Thyroid gland (tissue), 4 donors: ENCODE data around the gene GAR1. TPM values are rescaled to one million over a fixed set of nuclear protein-coding genes. Genes with fewer than 3 reads are reported as not detected.
"Not testable (repeated sequence)": the region's sequence is repeated elsewhere in the genome, so short reads cannot be mapped to it uniquely, and the experiment has no call there.

Experiments
- DNase-seq, 2 donors: peaks; one replicate each; pipeline ENCODE4 v3.0.0-alpha.2; 2019
- H3K27ac ChIP-seq, 3 donors: fragments of 200-600 bp; sonication (generic); 1 replicate in 2 of 3; 2 replicates in 1 of 3; pipeline ENCODE4 v1.5.1; 2016 to 2019; ENCODE audit warnings: mild to moderate bottlenecking in 1 of 3, moderate library complexity in 1 of 3
- H3K27me3 ChIP-seq: fragments of 200-600 bp; sonication (generic); one replicate; pipeline ENCODE4 v1.5.1; 2019
- H3K36me3 ChIP-seq, 2 donors: fragments of 200-600 bp; sonication (generic); one replicate each; pipeline ENCODE4 v1.5.1; 2016 to 2019
- H3K4me1 ChIP-seq, 2 donors: fragments of 200-600 bp; sonication (generic); one replicate each; pipeline ENCODE4 v1.5.1; 2017 to 2019
- H3K4me3 ChIP-seq, 3 donors: fragments of 200-600 bp; sonication (generic); replicated peaks in 1 of 3; 1 replicate in 2 of 3; 2 replicates in 1 of 3; pipeline ENCODE4 v1.5.1; 2016; ENCODE audit warnings: mild to moderate bottlenecking in 1 of 3
- H3K9me3 ChIP-seq: fragments of 200-600 bp; sonication (generic); one replicate; pipeline ENCODE4 v1.5.1; 2017
- POLR2A ChIP-seq, 2 donors: fragments of 450-650 bp; IDR thresholded peaks; one replicate each; pipeline ENCODE4 v1.6.1; 2017; ENCODE audit warnings: antibody characterized with exemption in 2 of 2, mild to moderate bottlenecking in 2 of 2, moderate library complexity in 1 of 2
- WGBS, 2 donors: methylation state at CpG; one replicate each; pipeline ENCODE4 v1.1.5; 2017; 5-methylcytosine and 5-hydroxymethylcytosine counted together
- intact Hi-C: fragments of 100-400 bp; cut with DNase I; formaldehyde crosslinking; loops from one replicate; pipeline ENCODE4 v1.15.1; 2023
- total RNA-seq, 4 donors: library from RNA; depleted of rRNA; stranded (reverse); fragments of >200 nt; gene quantifications; one replicate each; pipeline ENCODE4 v1.2.3, GENCODE V29; 2016
- TF ChIP-seq, protein P1 (sequence below), 6 experiments: fragments of 200-600 bp in 3 of 6; fragments of 450-650 bp in 3 of 6; sonication (generic) in 3 of 6; IDR thresholded peaks; one replicate each; pipeline ENCODE4 v1.5.1; 2016 to 2019; ENCODE audit warnings: antibody characterized with exemption in 6 of 6, mild to moderate bottlenecking in 2 of 6, inconsistent platforms in 1 of 6, moderate library complexity in 1 of 6

The GAR1 gene
- total RNA-seq, result 1 to 10 TPM; 1.8 to 7.8 (median 5.1) TPM

DNA sequence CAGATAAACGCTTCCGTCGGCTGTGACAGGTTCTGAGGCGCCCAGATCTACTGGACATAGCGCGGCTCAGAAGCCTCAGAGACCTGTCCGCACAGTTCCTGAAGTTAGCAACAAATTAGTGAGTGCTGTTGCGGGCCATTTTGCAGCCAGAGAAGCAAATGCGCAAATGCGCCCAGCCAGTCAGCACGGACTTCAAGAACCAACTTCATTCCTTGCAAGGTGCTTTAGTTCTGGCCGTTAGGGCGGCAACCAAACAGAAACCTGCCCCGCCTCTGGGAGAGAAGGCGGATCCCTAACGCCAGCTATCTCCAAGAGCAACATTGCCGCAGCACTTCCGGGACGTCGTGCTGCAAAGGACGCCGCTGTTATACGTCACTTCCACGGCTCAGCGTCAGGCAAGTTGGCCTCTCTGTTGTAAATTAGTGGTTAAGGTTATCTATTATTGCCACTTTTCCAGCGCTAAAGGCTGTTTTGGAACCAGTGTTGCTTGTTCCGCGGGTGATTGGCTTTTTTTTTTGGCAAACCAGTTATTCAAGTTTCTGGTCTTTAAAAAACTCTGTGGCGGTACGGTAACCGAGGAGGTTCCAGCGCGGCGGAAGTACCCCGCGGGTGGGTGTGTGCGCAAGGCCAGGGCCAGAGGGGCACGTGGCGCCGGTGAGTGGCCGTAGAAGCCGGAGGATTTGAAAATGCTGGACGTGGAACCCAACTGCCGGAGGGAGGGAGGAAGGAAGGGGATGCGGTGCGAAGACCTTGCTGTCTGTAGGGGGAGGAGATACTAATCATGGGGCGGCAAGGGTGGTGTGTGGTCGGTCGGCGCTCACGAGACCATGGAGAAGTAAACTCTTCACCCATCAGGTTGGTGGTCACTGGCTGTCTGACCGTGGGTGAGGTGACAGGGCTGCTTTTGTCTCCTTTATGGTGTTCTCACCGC is at the start of gene GAR1:
GAR1 (plus strand) TSS at position 612 of the 931 bp plus-strand sequence. CDS start 403 bp downstream, outside the sequence.
- Histone ChIP-seq H3K27me3 (no peaks in the 10 kb centered on the region), H3K4me3 (peak within 1 kb of the TSS; percentile 11 to 80 (median 76)), H3K36me3 (no peaks in the 10 kb centered on the region), H3K4me1 (peaks cover 11 to 18% of the 10 kb centered on the region in 2 donors), H3K9me3 (no peaks in the 10 kb centered on the region), H3K27ac (peak within 1 kb of the TSS; percentile 71 to 91 (median 82))
- TF ChIP-seq, protein P1, sequence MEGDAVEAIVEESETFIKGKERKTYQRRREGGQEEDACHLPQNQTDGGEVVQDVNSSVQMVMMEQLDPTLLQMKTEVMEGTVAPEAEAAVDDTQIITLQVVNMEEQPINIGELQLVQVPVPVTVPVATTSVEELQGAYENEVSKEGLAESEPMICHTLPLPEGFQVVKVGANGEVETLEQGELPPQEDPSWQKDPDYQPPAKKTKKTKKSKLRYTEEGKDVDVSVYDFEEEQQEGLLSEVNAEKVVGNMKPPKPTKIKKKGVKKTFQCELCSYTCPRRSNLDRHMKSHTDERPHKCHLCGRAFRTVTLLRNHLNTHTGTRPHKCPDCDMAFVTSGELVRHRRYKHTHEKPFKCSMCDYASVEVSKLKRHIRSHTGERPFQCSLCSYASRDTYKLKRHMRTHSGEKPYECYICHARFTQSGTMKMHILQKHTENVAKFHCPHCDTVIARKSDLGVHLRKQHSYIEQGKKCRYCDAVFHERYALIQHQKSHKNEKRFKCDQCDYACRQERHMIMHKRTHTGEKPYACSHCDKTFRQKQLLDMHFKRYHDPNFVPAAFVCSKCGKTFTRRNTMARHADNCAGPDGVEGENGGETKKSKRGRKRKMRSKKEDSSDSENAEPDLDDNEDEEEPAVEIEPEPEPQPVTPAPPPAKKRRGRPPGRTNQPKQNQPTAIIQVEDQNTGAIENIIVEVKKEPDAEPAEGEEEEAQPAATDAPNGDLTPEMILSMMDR (IDR thresholded peaks at IDR 0.05), result no peak
- peak in 1 of 2 donors; percentile 84 for TF ChIP-seq POLR2A (IDR thresholded peaks at IDR 0.05)
- WGBS, 2 donors, result 0 to 1% methylated on average over 52 to 53 of the region's 53 CpGs
- DNase-seq, result peak; percentile 94
- intact Hi-C loops, result loop anchor here (5.0 to 10.0 kb wide), 3 partner anchors 81 to 393 kb away; partner anchors contain the start of genes CASP6 and PLA2G12A

DNA sequence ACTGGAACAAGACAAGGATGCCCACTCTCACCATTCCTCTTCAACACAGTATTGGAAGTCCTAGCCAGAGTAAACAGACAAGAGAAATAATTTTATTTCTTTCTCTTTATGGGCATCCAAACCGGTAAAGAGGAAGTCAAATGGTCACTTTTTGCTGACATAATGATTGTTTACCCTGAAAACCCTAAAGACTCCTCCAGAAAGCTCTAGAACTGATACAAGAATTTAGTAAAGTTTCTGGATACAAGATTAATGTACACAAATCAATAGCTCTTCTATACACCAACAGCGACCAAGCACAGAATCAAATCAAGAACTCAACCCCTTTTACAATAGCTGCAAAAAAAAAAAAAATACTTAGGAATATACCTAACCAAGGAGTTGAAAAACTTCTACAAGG is 33.5 kb upstream of the GAR1 start:
- H3K27ac ChIP-seq, intact Hi-C loops, H3K27me3 ChIP-seq, H3K36me3 ChIP-seq, H3K4me3 ChIP-seq, H3K4me1 ChIP-seq, H3K9me3 ChIP-seq, DNase-seq: not testable (repeated sequence)
- 91 to 93% methylated on average over 2 of the region's 2 CpGs for WGBS, 2 donors

DNA sequence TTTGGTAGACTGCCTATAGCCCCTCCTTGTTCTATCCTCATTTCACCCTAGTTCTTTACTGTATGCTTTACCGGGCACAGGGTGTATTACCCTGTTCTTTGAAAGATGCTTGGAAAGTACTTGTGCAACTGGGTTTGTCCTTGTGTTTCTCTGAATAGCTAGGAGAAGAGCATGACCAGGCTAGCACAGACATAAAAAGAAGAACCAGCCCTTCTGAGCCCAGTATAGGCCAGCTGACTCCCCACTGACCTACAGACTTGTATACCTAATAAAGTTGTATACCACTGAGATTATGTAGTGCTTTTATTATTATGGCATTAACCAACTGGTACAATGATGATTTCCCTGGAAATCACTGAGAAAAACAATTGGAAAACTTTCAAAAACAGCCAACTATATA is 28.7 kb upstream of the GAR1 start:
- no peaks in the 10 kb centered on the region for H3K36me3 ChIP-seq
- no peak overlapping the region for H3K27ac ChIP-seq
- intact Hi-C loops, result no loop called here
- no peak for DNase-seq
- no peaks in the 10 kb centered on the region for H3K27me3 ChIP-seq
- no peaks in the 10 kb centered on the region for H3K4me1 ChIP-seq
- TF ChIP-seq, protein P1 (IDR thresholded peaks at IDR 0.05), result no peak
- TF ChIP-seq POLR2A (IDR thresholded peaks at IDR 0.05), result no peak
- no peak overlapping the region for H3K4me3 ChIP-seq
- 74 to 80% methylated on average over 1 of the region's 1 CpG for WGBS, 2 donors
- no peaks in the 10 kb centered on the region for H3K9me3 ChIP-seq

DNA sequence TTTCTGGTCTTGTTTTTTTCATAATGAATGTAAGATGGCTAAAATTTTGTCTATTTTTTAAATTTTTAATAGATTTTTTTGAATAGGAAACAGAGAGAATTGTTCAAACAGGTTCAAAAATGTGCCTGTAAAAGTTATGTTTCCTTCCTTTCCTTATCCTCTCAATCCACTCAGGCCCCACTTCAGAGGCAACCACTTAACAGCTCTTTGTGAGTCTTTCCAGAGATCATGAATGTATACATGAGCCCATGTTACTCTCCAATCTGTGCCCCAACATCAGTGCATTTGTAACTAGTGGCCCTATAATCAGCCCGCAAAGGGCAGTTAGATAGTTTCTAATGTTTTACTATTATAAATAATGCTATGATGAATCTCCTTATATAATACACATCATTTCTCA is 27.8 kb upstream of the GAR1 start:
- Histone ChIP-seq H3K9me3 (no peaks in the 10 kb centered on the region), H3K4me1 (no peaks in the 10 kb centered on the region), H3K4me3 (no peak overlapping the region), H3K36me3 (no peaks in the 10 kb centered on the region), H3K27ac (no peak overlapping the region), H3K27me3 (no peaks in the 10 kb centered on the region)
- DNase-seq, result no peak
- no peak for TF ChIP-seq POLR2A (IDR thresholded peaks at IDR 0.05)
- TF ChIP-seq, protein P1 (IDR thresholded peaks at IDR 0.05), result no peak
- intact Hi-C loops, result no loop called here
- 30 to 63% methylated on average over 1 of the region's 1 CpG for WGBS, 2 donors

DNA sequence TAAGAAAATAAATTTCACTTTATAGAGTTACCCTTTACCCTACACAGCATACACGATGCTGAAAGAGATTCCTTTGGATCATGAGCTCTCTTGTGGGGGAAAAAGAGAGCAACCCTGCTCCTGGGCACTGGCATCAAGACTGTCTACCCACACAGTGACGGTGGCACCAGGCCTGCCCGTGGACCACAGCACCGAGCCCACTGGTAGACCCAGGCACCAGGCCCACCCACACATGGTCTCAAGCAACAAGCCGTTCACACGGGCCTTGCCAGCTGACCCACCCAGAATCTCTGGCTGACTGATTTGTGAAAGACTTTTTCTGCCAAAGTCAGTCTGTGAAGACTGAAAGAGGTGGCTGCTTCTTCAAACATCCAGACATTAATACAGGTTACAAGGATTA is 20.5 kb upstream of the GAR1 start:
- no peak for TF ChIP-seq POLR2A (IDR thresholded peaks at IDR 0.05)
- TF ChIP-seq, protein P1 (IDR thresholded peaks at IDR 0.05), result no peak
- Histone ChIP-seq H3K27ac (no peak overlapping the region), H3K4me3 (no peak overlapping the region), H3K36me3 (no peaks in the 10 kb centered on the region), H3K9me3 (no peaks in the 10 kb centered on the region), H3K27me3 (no peaks in the 10 kb centered on the region), H3K4me1 (no peaks in the 10 kb centered on the region)
- no peak for DNase-seq
- WGBS, 2 donors, result 84 to 93% methylated on average over 6 of the region's 6 CpGs
- intact Hi-C loops, result no loop called here
